ENCODE results near the gene ZMYND8. TPM values are rescaled to one million over a fixed set of nuclear protein-coding genes. Genes with fewer than 3 reads are reported as not detected.

ZMYND8 gene
- total RNA-seq (10 to 100 TPM; 45.2 to 46.4 TPM), polyA plus RNA-seq (10 to 100 TPM; 14.2 to 15.1 TPM)
- long read RNA-seq, donor 1, partial matches to known transcripts: 0 of 1 reads
- long read RNA-seq, donor 1, other reads (novel, unspliced or antisense): 0 of 1 reads
- long read RNA-seq, donor 2: 0 reads
- long read RNA-seq, donor 3, partial matches to known transcripts: 0 of 1 reads
- long read RNA-seq, donor 3, other reads (novel, unspliced or antisense): 0 of 1 reads
- long read RNA-seq, donor 4: 0 reads
- long read RNA-seq, donor 5, partial matches to known transcripts: 0 of 1 reads
- long read RNA-seq, donor 5, other reads (novel, unspliced or antisense): 0 of 1 reads

GRCh38 chr20:47356526-47357295 lies at the start of gene ZMYND8:
Gene ZMYND8, minus strand, starts transcription at chr20:47356699. Its CDS starts 29 bp downstream, at chr20:47356670.
- ATAC-seq (ENCODE audit: insufficient read depth, low FRiP score) (peak; percentile 42), DNase-seq (peak; percentile 97 to 99 (median 99))
- H3K4me3 ChIP-seq: no peak within 1 kb of the TSS
- peak within 1 kb of the TSS; percentile 95 to 99 for H3K27ac ChIP-seq (ENCODE audit: low read depth in 1 of 2, low read length in 1 of 2)
- no peaks in the 10 kb centered on the region for H3K27me3 ChIP-seq (ENCODE audit: control insufficient read depth in 3 of 3, insufficient read depth in 3 of 3, low read length in 2 of 3)
- H3K36me3 ChIP-seq (ENCODE audit: control insufficient read depth in 4 of 4, insufficient read depth in 4 of 4, low read length in 4 of 4): no peaks in the 10 kb centered on the region
- H3K4me1 ChIP-seq (ENCODE audit: control insufficient read depth in 5 of 5, insufficient read depth in 5 of 5, low read length in 5 of 5): peaks cover 34 to 99% (median 65%) of the 10 kb centered on the region in 5 donors
- peak within 1 kb of the TSS in 1 of 2 donors; percentile 90 for H3K9ac ChIP-seq (ENCODE audit: insufficient read depth in 1 of 2, low read length in 2 of 2)
- 6% methylated on average over 21 of the region's 21 CpGs for WGBS, 2 donors
- H3K9me3 ChIP-seq (ENCODE audit: control insufficient read depth in 4 of 4, insufficient read depth in 3 of 4, low read length in 3 of 4): no peaks in the 10 kb centered on the region
- TF ChIP-seq CTCF (IDR thresholded peaks at IDR 0.05; ENCODE audit: control extremely low read depth, extremely low read depth): no peak

- Histone ChIP-seq H3K4me3 (no peak overlapping the region), H3K36me3 (ENCODE audit: control insufficient read depth in 4 of 4, insufficient read depth in 4 of 4, low read length in 4 of 4) (no peaks in the 10 kb centered on the region), H3K9ac (ENCODE audit: insufficient read depth in 1 of 2, low read length in 2 of 2) (no peak overlapping the region), H3K27me3 (ENCODE audit: control insufficient read depth in 3 of 3, insufficient read depth in 3 of 3, low read length in 2 of 3) (no peaks in the 10 kb centered on the region), H3K27ac (ENCODE audit: low read depth in 1 of 2, low read length in 1 of 2) (no peak overlapping the region), H3K4me1 (ENCODE audit: control insufficient read depth in 5 of 5, insufficient read depth in 5 of 5, low read length in 5 of 5) (no peaks in the 10 kb centered on the region), H3K9me3 (ENCODE audit: control insufficient read depth in 4 of 4, insufficient read depth in 3 of 4, low read length in 3 of 4) (no peaks in the 10 kb centered on the region)
- 55 to 66% methylated on average over 4 of the region's 4 CpGs for WGBS, 2 donors
- DNase-seq (no peak), ATAC-seq (ENCODE audit: insufficient read depth, low FRiP score) (no peak)
- no peak for TF ChIP-seq CTCF (IDR thresholded peaks at IDR 0.05; ENCODE audit: control extremely low read depth, extremely low read depth)
Measured at GRCh38 chr20:47405775-47406325, 49.4 kb upstream of the ZMYND8 start.

- ATAC-seq (ENCODE audit: insufficient read depth, low FRiP score): no peak
- Histone ChIP-seq H3K27me3 (ENCODE audit: control insufficient read depth in 3 of 3, insufficient read depth in 3 of 3, low read length in 2 of 3) (no peaks in the 10 kb centered on the region), H3K9me3 (ENCODE audit: control insufficient read depth in 4 of 4, insufficient read depth in 3 of 4, low read length in 3 of 4) (peaks cover 0 to 2% (median 0%) of the 10 kb centered on the region in 4 donors), H3K4me3 (no peak overlapping the region), H3K27ac (ENCODE audit: low read depth in 1 of 2, low read length in 1 of 2) (no peak overlapping the region), H3K4me1 (ENCODE audit: control insufficient read depth in 5 of 5, insufficient read depth in 5 of 5, low read length in 5 of 5) (peaks cover 0 to 3% (median 0%) of the 10 kb centered on the region in 5 donors), H3K36me3 (ENCODE audit: control insufficient read depth in 4 of 4, insufficient read depth in 4 of 4, low read length in 4 of 4) (no peaks in the 10 kb centered on the region), H3K9ac (ENCODE audit: insufficient read depth in 1 of 2, low read length in 2 of 2) (no peak overlapping the region)
- no peak for TF ChIP-seq CTCF (IDR thresholded peaks at IDR 0.05; ENCODE audit: control extremely low read depth, extremely low read depth)
- WGBS, 2 donors: 93 to 94% methylated on average over 5 of the region's 5 CpGs
- no peak for DNase-seq
Measured at GRCh38 chr20:47400685-47401084, 44.2 kb upstream of the ZMYND8 start.
